Lower lobe of right lung (tissue), 2 donors: ENCODE results near the gene SEPTIN3. TPM values are rescaled to one million over a fixed set of nuclear protein-coding genes. Genes with fewer than 3 reads are reported as not detected.
A peak's percentile ranks its signal among the peaks of the same experiment; 100 is the strongest.

Experiments used
- ATAC-seq, 2 donors: fragments of 200-7000 bp; cut with Tn5 transposase; one replicate each; pipeline ENCODE4 v1.9.1; 2020 to 2022; ENCODE audit warnings: mild to moderate bottlenecking in 2 of 2, moderate library complexity in 2 of 2
- DNase-seq: peaks from one replicate; pipeline ENCODE4 v3.0.0-alpha.2; 2020
- H3K27ac ChIP-seq: fragments of 200-600 bp; one replicate; pipeline ENCODE4 v1.8.0; 2022
- H3K27me3 ChIP-seq: fragments of 200-600 bp; one replicate; pipeline ENCODE4 v1.8.0; 2022; ENCODE audit warnings: low read depth
- H3K36me3 ChIP-seq: fragments of 200-600 bp; one replicate; pipeline ENCODE4 v1.8.0; 2022; ENCODE audit warnings: mild to moderate bottlenecking
- H3K4me1 ChIP-seq: fragments of 200-600 bp; one replicate; pipeline ENCODE4 v1.8.0; 2022
- H3K4me3 ChIP-seq: fragments of 200-600 bp; one replicate; pipeline ENCODE4 v1.8.0; 2022; ENCODE audit warnings: mild to moderate bottlenecking
- H3K9me3 ChIP-seq: fragments of 200-600 bp; one replicate; pipeline ENCODE4 v1.8.0; 2022
- intact Hi-C: fragments of 100-400 bp; cut with DNase I; formaldehyde crosslinking; loops from one replicate; pipeline ENCODE4 v1.11.0; 2022
- total RNA-seq: library from RNA; stranded (reverse); fragmentation: NEBNext Ultra II Directional; extraction: Animal tissue kit (Norgen Biotek cat#: 25700); gene quantifications from one replicate; pipeline ENCODE4 v1.2.1, GENCODE V29; 2021
- TF ChIP-seq, protein P1 (sequence below): fragments of 200-600 bp; IDR thresholded peaks from one replicate; pipeline ENCODE4 v1.8.0; 2022; ENCODE audit warnings: antibody characterized with exemption, mild to moderate bottlenecking
- donor health status: DM: no; HTN: yes; CAD: no; lungs with severe emphysema.

The SEPTIN3 gene
- total RNA-seq, 1 donor from 2014 or later, result 2.5 TPM

DNA sequence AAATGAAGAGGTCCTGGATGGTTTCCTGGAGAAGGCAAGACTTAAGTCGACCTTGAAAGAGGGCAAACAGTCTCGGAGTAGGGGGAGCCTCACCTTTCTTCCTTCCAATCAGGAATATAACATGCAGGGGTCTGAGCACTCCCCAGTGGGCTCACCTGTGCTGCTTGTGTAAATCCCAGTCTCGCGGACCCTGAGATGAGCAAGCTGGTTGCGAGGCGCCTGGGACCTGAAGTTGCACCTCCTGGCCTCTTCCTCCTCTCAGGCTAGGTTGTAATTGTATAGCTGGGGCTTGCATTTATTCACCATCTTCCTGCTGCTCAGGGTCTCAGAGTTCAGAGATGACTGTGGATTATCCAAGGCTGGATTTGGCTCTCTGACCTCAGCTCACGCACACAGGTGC, 21.9 kb downstream of the SEPTIN3 start:
- ATAC-seq, result no peak
- Histone ChIP-seq H3K4me1 (no peaks in the 10 kb centered on the region), H3K36me3 (no peaks in the 10 kb centered on the region), H3K27ac (no peak overlapping the region), H3K27me3 (no peaks in the 10 kb centered on the region), H3K4me3 (no peak overlapping the region), H3K9me3 (no peaks in the 10 kb centered on the region)
- DNase-seq, result no peak
- TF ChIP-seq, protein P1, sequence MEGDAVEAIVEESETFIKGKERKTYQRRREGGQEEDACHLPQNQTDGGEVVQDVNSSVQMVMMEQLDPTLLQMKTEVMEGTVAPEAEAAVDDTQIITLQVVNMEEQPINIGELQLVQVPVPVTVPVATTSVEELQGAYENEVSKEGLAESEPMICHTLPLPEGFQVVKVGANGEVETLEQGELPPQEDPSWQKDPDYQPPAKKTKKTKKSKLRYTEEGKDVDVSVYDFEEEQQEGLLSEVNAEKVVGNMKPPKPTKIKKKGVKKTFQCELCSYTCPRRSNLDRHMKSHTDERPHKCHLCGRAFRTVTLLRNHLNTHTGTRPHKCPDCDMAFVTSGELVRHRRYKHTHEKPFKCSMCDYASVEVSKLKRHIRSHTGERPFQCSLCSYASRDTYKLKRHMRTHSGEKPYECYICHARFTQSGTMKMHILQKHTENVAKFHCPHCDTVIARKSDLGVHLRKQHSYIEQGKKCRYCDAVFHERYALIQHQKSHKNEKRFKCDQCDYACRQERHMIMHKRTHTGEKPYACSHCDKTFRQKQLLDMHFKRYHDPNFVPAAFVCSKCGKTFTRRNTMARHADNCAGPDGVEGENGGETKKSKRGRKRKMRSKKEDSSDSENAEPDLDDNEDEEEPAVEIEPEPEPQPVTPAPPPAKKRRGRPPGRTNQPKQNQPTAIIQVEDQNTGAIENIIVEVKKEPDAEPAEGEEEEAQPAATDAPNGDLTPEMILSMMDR, result no peak
- intact Hi-C loops, result no loop called here

DNA sequence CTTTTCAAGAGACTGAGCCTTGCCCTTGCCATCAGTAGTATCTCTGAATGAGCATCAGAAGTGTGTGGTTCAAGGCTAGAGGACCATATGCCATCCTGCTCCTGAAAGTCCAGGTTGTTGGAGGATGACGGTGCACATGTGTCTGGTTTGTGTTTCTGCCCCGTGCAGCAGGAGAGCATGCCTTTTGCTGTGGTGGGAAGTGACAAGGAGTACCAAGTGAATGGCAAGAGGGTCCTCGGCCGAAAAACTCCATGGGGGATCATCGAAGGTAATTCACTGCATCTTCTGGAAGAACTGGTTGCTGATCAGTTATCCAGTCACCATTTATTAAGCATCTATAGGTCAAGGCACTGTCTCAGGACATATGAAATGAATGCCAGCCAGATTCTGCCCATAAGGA, 23.3 kb downstream of the SEPTIN3 start:
- Histone ChIP-seq H3K4me3 (no peak overlapping the region), H3K9me3 (no peaks in the 10 kb centered on the region), H3K27ac (no peak overlapping the region), H3K27me3 (no peaks in the 10 kb centered on the region), H3K36me3 (no peaks in the 10 kb centered on the region), H3K4me1 (no peaks in the 10 kb centered on the region)
- ATAC-seq, result no peak
- TF ChIP-seq, protein P1, result no peak
- intact Hi-C loops, result no loop called here
- DNase-seq, result no peak

DNA sequence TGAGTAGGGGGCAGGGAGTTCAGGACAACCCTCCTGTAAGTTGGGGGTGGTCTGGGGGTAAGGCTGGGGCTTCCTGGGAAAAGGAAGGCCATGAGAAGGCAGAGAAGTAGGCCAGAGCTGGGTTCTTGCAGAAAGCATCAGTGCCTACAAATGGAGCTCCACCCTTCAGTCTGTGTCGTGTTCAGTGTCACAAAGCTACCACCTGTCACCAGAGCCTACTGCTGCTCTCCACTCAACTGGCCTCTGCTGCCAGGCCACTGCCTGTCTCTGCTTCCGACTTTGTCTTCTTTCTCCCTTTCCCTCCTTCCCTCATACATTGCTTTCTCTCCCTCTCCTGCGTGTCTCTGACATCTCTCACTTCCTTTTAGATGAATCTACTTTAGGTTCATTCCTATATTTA, 26.0 kb downstream of the SEPTIN3 start:
- DNase-seq (no peak), ATAC-seq (no peak)
- intact Hi-C loops, result no loop called here

DNA sequence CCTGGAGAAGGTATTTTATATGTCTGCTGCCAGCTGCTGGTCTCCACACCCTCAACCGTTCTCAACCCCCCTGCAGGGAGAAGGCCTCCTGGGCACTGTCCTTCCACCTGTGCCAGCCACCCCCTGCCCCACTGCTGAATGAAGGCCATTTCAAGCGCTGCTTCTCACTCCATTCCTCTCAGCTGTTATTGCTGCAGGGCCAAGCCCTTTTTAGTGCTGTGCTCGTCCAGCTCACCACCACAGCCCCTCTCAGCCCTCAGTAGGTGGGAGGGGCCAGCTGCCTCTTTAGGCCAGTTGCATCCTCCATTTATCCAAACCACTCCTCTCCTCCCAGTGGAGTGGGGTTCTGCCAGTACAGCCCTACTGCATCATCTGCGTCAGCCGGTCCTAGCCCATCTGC, 27.6 kb downstream of the SEPTIN3 start:
- Histone ChIP-seq H3K9me3 (no peaks in the 10 kb centered on the region), H3K36me3 (no peaks in the 10 kb centered on the region), H3K27me3 (peaks cover 6% of the 10 kb centered on the region), H3K4me3 (no peak overlapping the region), H3K27ac (no peak overlapping the region), H3K4me1 (peaks cover 12% of the 10 kb centered on the region)
- TF ChIP-seq, protein P1, result no peak
- ATAC-seq, result no peak
- DNase-seq, result no peak
- intact Hi-C loops, result no loop called here

More for the DNA sequence above, 26.0 kb downstream of the SEPTIN3 start:
- H3K9me3 ChIP-seq, result no peaks in the 10 kb centered on the region
- H3K4me1 ChIP-seq, result peaks cover 12% of the 10 kb centered on the region
- TF ChIP-seq, protein P1, result no peak
- no peak overlapping the region for H3K27ac ChIP-seq
- H3K36me3 ChIP-seq, result no peaks in the 10 kb centered on the region
- peaks cover 6% of the 10 kb centered on the region for H3K27me3 ChIP-seq
- no peak overlapping the region for H3K4me3 ChIP-seq

DNA sequence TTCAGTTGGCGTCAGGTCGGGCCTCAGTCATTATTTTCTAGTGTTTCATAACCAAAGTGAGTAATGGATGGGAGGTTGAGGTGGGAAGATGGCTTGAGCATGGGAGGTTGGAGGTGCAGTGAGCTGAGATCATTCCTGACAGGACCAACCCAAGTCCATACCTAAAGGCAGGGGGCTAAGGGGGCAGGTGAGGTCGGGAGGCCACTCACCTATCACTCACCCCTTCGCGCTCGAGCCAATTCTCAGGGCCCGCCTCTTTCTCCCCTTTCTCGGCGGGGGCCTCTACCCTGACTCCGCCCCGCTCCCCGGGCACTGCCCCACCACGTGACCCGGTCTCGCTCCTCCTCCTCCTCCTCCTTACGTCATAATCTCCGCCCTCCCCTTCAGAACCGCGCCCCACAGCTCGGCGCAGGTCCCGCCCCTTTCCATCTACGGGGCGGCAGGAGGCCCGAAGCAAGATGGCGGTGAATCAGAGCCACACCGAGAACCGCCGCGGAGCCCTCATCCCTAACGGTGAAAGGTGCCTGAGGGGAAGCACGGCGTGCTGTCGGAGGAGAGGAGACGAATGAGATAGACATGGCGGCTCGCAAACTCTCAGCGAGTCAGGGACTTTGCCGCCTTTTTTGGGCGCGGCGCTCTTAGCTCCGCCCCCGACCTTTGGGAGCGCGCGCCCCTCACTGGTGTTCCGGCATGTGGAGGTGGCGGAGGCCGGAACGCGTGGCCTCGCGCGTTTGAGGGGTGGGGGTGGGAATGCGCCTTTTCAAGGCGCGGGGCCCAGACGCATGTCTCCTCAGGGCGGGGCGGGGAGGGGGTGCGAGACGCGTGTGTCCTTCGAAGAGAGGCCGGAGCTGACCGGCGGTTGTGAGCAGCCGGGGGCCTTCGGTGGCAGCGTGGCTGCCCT, 29.4 kb downstream of the SEPTIN3 start, which contains the start of gene WBP2NL:
TSS of gene WBP2NL (plus strand) at position 428 of the 901 bp plus-strand sequence. CDS start at position 459, 31 bp downstream.
- DNase-seq, result peak; percentile 84
- Histone ChIP-seq H3K9me3 (no peaks in the 10 kb centered on the region), H3K4me1 (peaks cover 12% of the 10 kb centered on the region), H3K4me3 (peak within 1 kb of the TSS; percentile 57), H3K27me3 (peaks cover 6% of the 10 kb centered on the region), H3K27ac (peak within 1 kb of the TSS; percentile 49), H3K36me3 (no peaks in the 10 kb centered on the region)
- ATAC-seq, result peak; percentile 95 to 98
- TF ChIP-seq, protein P1, result no peak
- intact Hi-C loops, result no loop called here
